Hepatocyte (in vitro differentiated cells): ENCODE measurements around the gene TSPAN10. TPM values are rescaled to one million over a fixed set of nuclear protein-coding genes. Genes with fewer than 3 reads are reported as not detected.

ENCODE experiments used
- DNase-seq: peaks from one replicate; pipeline ENCODE4 v3.0.0-alpha.2; 2016; ENCODE audit warnings: low spot score
- H2AFZ ChIP-seq: fragments of 200-600 bp; sonication (generic); 2 replicates; pipeline ENCODE4 v1.6.0; 2016; ENCODE audit warnings: antibody characterized with exemption, mild to moderate bottlenecking
- H3K27ac ChIP-seq: fragments of 200-600 bp; sonication (generic); 2 replicates; pipeline ENCODE4 v1.5.1; 2016; ENCODE audit warnings: mild to moderate bottlenecking
- H3K27me3 ChIP-seq: fragments of 200-600 bp; sonication (generic); 2 replicates; pipeline ENCODE4 v1.6.1; 2016
- H3K36me3 ChIP-seq: fragments of 200-600 bp; sonication (generic); replicated peaks from 2 replicates; pipeline ENCODE4 v1.5.1; 2016; ENCODE audit warnings: low read depth; ENCODE audit not compliant: insufficient read depth
- H3K4me1 ChIP-seq: fragments of 200-600 bp; sonication (generic); 2 replicates; pipeline ENCODE4 v1.5.1; 2016; ENCODE audit warnings: mild to moderate bottlenecking, moderate library complexity; ENCODE audit not compliant: insufficient read depth
- H3K4me2 ChIP-seq: fragments of 200-600 bp; sonication (generic); 2 replicates; pipeline ENCODE4 v1.6.0; 2016
- H3K4me3 ChIP-seq: fragments of 200-600 bp; sonication (generic); 2 replicates; pipeline ENCODE4 v1.5.1; 2016; ENCODE audit warnings: mild to moderate bottlenecking
- H3K79me2 ChIP-seq: fragments of 200-600 bp; sonication (generic); 2 replicates; pipeline ENCODE4 v1.6.0; 2017; ENCODE audit warnings: mild to moderate bottlenecking
- H3K9me2 ChIP-seq: fragments of 200-600 bp; sonication (generic); replicated peaks from 2 replicates; pipeline ENCODE4 v1.6.0; 2017; ENCODE audit warnings: mild to moderate bottlenecking; ENCODE audit not compliant: insufficient read depth
- H3K9me3 ChIP-seq: fragments of 200-600 bp; sonication (generic); 2 replicates; pipeline ENCODE4 v1.5.1; 2016; ENCODE audit warnings: low read depth, mild to moderate bottlenecking
- H4K20me1 ChIP-seq: fragments of 200-600 bp; sonication (generic); 2 replicates; pipeline ENCODE4 v1.6.0; 2016; ENCODE audit warnings: mild to moderate bottlenecking; ENCODE audit not compliant: insufficient read depth, poor library complexity, severe bottlenecking
- EZH2 ChIP-seq: fragments of 200-600 bp; sonication (generic); IDR thresholded peaks from 2 replicates; pipeline ENCODE4 v1.6.1; 2016; ENCODE audit warnings: antibody characterized with exemption, mild to moderate bottlenecking, borderline replicate concordance
- EZH2phosphoT487 ChIP-seq: fragments of 200-600 bp; sonication (generic); IDR thresholded peaks from one replicate; pipeline ENCODE4 v1.6.1; 2018; ENCODE audit warnings: antibody characterized with exemption, mild to moderate bottlenecking, low read depth, moderate library complexity; ENCODE audit not compliant: unreplicated experiment, severe bottlenecking
- WGBS: methylation state at CpG from one replicate; pipeline ENCODE4 v1.1.6; 2016; ENCODE audit warnings: low lambda C conversion rate; ENCODE audit errors: missing lambda C conversion rate; 5-methylcytosine and 5-hydroxymethylcytosine counted together
- polyA plus RNA-seq: library from polyadenylated mRNA; unstranded; fragments of >200 nt; fragmentation: Nextera tagmentation; extraction: Ambion mirVana; gene quantifications from 2 replicates; pipeline ENCODE4 v1.2.1, GENCODE V29; 2016
- total RNA-seq: library from RNA; depleted of rRNA; stranded (reverse); fragments of >200 nt; gene quantifications from 2 replicates; pipeline ENCODE4 v1.2.3, GENCODE V29; 2014
- TF ChIP-seq, protein P1 (sequence below): fragments of 200-600 bp; sonication (generic); IDR thresholded peaks from 2 replicates; pipeline ENCODE4 v1.5.1; 2016; ENCODE audit warnings: antibody characterized with exemption, mild to moderate bottlenecking; ENCODE audit not compliant: poor library complexity

Gene TSPAN10
- total and polyA plus RNA-seq, 2 experiments from 2014 or later, result 1.4 to 15.2 TPM

DNA sequence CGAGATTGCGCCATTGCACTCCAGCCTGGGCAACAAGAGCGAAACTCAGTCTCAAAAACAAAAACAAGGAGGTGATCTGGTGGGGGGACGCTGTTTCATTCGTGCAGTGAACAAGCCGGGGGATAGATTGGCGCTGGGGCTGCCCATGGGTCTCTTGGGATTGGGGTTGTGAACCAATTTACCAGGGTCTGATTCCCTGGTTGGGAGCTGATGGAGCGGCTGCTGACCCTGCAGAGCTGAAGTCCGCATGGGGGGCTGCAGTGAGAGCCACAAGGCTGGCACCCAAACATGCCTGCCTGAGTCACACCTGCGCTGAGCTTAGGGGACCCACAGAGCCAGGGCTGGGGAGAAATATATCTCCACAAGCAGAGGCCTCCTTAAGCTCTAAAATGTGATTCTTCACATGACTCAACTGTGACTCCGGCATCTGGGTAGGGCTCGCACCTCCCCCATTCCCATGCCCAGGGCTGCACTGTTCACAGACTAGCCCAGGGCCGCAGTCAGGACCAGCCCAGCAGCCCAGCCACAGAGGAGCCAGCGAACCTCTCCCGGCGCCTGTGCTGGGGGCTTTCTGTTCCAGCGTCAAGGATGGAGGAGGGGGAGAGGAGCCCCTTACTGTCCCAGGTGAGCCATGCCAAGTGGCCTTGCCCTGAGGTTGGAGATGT is 5.0 kb downstream of the TSPAN10 start:
- no peaks in the 10 kb centered on the region for H3K27me3 ChIP-seq
- TF ChIP-seq EZH2, result no peak
- TF ChIP-seq EZH2phosphoT487, result no peak
- TF ChIP-seq, protein P1, sequence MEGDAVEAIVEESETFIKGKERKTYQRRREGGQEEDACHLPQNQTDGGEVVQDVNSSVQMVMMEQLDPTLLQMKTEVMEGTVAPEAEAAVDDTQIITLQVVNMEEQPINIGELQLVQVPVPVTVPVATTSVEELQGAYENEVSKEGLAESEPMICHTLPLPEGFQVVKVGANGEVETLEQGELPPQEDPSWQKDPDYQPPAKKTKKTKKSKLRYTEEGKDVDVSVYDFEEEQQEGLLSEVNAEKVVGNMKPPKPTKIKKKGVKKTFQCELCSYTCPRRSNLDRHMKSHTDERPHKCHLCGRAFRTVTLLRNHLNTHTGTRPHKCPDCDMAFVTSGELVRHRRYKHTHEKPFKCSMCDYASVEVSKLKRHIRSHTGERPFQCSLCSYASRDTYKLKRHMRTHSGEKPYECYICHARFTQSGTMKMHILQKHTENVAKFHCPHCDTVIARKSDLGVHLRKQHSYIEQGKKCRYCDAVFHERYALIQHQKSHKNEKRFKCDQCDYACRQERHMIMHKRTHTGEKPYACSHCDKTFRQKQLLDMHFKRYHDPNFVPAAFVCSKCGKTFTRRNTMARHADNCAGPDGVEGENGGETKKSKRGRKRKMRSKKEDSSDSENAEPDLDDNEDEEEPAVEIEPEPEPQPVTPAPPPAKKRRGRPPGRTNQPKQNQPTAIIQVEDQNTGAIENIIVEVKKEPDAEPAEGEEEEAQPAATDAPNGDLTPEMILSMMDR, result no peak
- H3K4me1 ChIP-seq, result peaks cover 3% of the 10 kb centered on the region
- no peak overlapping the region for H3K4me2 ChIP-seq
- peak; percentile 39 for DNase-seq
- no peak overlapping the region for H2AFZ ChIP-seq
- H3K4me3 ChIP-seq, result no peak overlapping the region
- no peaks in the 10 kb centered on the region for H3K9me2 ChIP-seq
- no peaks in the 10 kb centered on the region for H3K36me3 ChIP-seq
- H3K9me3 ChIP-seq, result no peaks in the 10 kb centered on the region
- H4K20me1 ChIP-seq, result no peaks in the 10 kb centered on the region
- no peaks in the 10 kb centered on the region for H3K79me2 ChIP-seq
- H3K27ac ChIP-seq, result no peak overlapping the region
- WGBS, result 80% methylated on average over 17 of the region's 17 CpGs

DNA sequence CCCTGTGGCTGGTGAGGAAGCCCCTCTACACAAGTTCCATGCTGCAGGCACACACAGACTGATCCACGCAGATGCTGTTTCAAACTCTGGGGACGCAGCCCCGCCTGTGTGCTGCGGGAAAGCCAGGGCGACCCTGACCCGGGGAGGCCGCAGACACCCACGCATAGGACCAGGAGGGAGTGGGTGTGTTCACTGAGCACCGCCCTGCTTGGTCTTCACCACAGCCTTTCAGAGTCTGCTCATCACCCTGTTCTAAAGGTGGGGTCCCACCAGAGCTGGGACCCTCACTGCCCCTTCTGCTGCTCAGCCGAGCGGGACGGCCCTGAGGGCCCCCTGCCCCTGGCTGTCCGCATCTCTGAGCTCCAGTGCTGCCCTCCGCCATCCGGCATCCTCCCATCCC is 7.5 kb downstream of the TSPAN10 start:
- Histone ChIP-seq H2AFZ (no peak overlapping the region), H3K9me3 (no peaks in the 10 kb centered on the region), H3K4me1 (no peaks in the 10 kb centered on the region), H3K4me2 (no peak overlapping the region), H3K4me3 (no peak overlapping the region), H3K79me2 (no peaks in the 10 kb centered on the region), H3K9me2 (no peaks in the 10 kb centered on the region), H3K27ac (no peak overlapping the region), H4K20me1 (no peaks in the 10 kb centered on the region), H3K36me3 (no peaks in the 10 kb centered on the region), H3K27me3 (peaks cover 6% of the 10 kb centered on the region)
- 94% methylated on average over 15 of the region's 15 CpGs for WGBS
- no peak for DNase-seq
- TF ChIP-seq, protein P1, result no peak
- TF ChIP-seq EZH2, result no peak
- TF ChIP-seq EZH2phosphoT487, result no peak

DNA sequence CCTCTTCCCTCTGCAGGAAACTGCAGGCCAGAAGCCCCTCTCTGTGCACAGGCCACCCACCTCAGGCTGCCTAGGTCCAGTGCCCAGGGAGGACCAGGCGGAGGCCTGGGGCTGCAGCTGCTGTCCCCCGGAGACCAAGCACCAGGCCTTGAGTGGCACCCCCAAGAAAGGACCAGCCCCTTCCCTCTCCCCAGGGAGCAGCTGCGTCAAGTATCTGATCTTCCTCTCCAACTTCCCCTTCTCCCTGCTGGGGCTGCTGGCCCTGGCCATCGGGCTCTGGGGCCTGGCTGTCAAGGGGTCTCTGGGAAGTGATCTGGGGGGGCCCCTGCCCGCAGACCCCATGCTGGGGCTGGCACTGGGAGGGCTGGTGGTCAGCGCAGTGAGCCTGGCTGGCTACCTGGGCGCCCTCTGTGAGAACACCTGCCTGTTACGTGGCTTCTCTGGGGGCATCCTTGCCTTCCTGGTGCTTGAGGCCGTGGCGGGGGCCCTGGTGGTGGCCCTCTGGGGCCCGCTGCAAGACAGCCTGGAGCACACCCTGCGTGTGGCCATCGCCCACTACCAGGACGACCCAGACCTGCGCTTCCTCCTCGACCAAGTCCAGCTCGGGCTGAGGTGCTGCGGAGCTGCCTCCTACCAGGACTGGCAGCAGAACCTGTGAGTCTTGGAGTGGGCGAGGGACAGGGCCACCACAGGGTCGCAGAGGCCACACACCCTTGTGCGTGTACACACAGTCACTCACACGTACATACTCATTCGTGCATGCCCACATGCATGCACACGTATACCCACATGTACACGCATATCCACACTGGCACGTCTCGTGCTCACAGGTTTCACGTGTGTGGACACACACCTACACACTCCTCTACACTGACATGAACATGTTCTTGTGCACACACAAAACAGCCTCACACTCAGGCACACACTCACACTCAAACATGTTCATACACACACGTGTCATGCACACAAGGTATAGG is 8.3 kb downstream of the TSPAN10 start:
- Histone ChIP-seq H3K4me1 (no peaks in the 10 kb centered on the region), H3K4me2 (no peak overlapping the region), H4K20me1 (no peaks in the 10 kb centered on the region), H3K79me2 (no peaks in the 10 kb centered on the region), H3K36me3 (no peaks in the 10 kb centered on the region), H3K9me2 (no peaks in the 10 kb centered on the region), H3K27ac (no peak overlapping the region), H3K4me3 (no peak overlapping the region), H3K9me3 (no peaks in the 10 kb centered on the region), H3K27me3 (peaks cover 6% of the 10 kb centered on the region), H2AFZ (no peak overlapping the region)
- DNase-seq, result no peak
- 93% methylated on average over 29 of the region's 29 CpGs for WGBS
- TF ChIP-seq EZH2 (no peak), EZH2phosphoT487 (no peak)
- TF ChIP-seq, protein P1, result no peak
